Naive B cell (primary cell): ENCODE measurements around the gene HSH2D. TPM values are rescaled to one million over a fixed set of nuclear protein-coding genes. Genes with fewer than 3 reads are reported as not detected.

ENCODE experiments used
- ATAC-seq, 2 donors: fragments of 150-1000 bp; cut with Tn5 transposase; 2 replicates each; pipeline ENCODE4 v1.10.0; 2021; ENCODE audit warnings: low read depth in 2 of 2, mild to moderate bottlenecking in 2 of 2, moderate library complexity in 2 of 2
- DNase-seq: peaks from one replicate; pipeline ENCODE4 v3.0.0; 2022
- H3K27ac Mint-ChIP-seq, 6 donors: one replicate each; pipeline ENCODE4 v1.8.0; 2020 to 2022; ENCODE audit warnings: mild to moderate bottlenecking in 6 of 6, mixed read lengths in 6 of 6, moderate library complexity in 5 of 6, inconsistent platforms in 2 of 6
- H3K27me3 Mint-ChIP-seq, 3 donors: one replicate each; pipeline ENCODE4 v1.8.0; 2021 to 2022; ENCODE audit warnings: mixed read lengths in 3 of 3, mild to moderate bottlenecking in 1 of 3
- H3K36me3 Mint-ChIP-seq, 2 donors: one replicate each; pipeline ENCODE4 v1.8.0; 2020 to 2022; ENCODE audit warnings: mixed read lengths in 2 of 2, inconsistent platforms in 1 of 2, mild to moderate bottlenecking in 1 of 2
- H3K4me1 Mint-ChIP-seq, 3 donors: one replicate each; pipeline ENCODE4 v1.8.0; 2020 to 2022; ENCODE audit warnings: mixed read lengths in 3 of 3, inconsistent platforms in 1 of 3, mild to moderate bottlenecking in 1 of 3, moderate library complexity in 1 of 3
- H3K4me3 Mint-ChIP-seq, 8 donors: one replicate each; pipeline ENCODE4 v1.8.0; 2020 to 2022; ENCODE audit warnings: mild to moderate bottlenecking in 8 of 8, mixed read lengths in 8 of 8, moderate library complexity in 8 of 8, inconsistent platforms in 2 of 8
- H3K9me3 Mint-ChIP-seq, 7 donors: one replicate each; pipeline ENCODE4 v1.8.0; 2020 to 2022; ENCODE audit warnings: mixed read lengths in 7 of 7, mild to moderate bottlenecking in 5 of 7, inconsistent platforms in 2 of 7, moderate library complexity in 1 of 7
- polyA plus RNA-seq, 6 donors: library from polyadenylated mRNA; unstranded; fragments of 300-500 nt; fragmentation: Illumina TruSeq; gene quantifications; one replicate each; pipeline ENCODE4 v1.2.3, GENCODE V29; 2021; ENCODE audit warnings: low read depth in 6 of 6

HSH2D gene
- polyA plus RNA-seq, 6 donors from 2014 or later: 25.7 to 53.2 (median 40.1) TPM

DNA sequence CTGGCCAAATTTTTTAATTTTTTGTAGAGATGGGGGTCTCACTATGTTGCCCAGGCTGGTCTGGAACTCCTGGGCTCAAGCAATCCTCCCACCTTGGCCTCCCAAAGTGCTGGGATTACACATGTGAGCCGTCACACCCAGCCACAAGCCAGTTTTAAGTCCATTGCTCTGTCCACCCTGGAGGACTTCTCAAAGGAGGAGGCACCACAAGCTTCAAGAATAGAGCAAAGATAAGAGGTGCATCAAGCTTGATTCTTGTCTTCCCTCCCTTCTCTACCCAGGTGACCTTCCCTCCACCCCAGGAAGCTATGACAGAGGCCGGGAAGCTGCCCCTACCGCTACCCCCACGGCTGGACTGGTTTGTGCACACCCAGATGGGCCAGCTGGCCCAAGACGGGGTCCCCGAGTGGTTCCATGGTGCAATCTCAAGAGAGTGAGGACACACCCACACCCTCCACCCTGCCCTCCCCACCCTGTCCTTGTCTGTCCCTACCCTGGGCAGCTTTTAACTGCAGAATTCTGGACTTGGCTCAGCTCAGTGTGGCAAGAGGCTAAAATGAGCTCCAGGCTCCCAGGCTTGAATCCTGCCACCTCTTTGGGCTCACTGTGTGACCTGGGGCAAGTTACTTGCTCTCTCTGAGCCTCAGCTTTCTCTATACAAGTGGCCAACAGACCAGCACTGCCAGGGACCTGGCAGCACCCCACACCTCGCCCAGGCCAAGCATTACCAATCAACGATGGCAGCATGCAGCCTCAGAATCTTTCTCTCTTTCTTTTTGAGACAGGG, 5.2 kb downstream of the HSH2D start:
- H3K36me3 Mint-ChIP-seq: peaks cover 0 to under 1% of the 10 kb centered on the region in 2 donors

GRCh38 chr19:16153582-16154336, 10.3 kb downstream of the HSH2D start:
- DNase-seq: no peak
- H3K27me3 Mint-ChIP-seq: no peaks in the 10 kb centered on the region
- H3K9me3 Mint-ChIP-seq: no peaks in the 10 kb centered on the region
- H3K4me1 Mint-ChIP-seq: peaks cover 24 to 52% (median 49%) of the 10 kb centered on the region in 3 donors
- ATAC-seq: no peak
- H3K27ac Mint-ChIP-seq: peak overlapping the region in 5 of 6 donors; percentile 13 to 76 (median 63)
- H3K36me3 Mint-ChIP-seq: peaks cover 11 to 25% of the 10 kb centered on the region in 2 donors
- H3K4me3 Mint-ChIP-seq: peak overlapping the region in 1 of 8 donors; percentile 63

More for the DNA sequence above, 5.2 kb downstream of the HSH2D start:
- H3K27ac Mint-ChIP-seq: peak overlapping the region; percentile 93 to 99 (median 94)
- no peaks in the 10 kb centered on the region for H3K27me3 Mint-ChIP-seq
- peaks cover 24 to 71% (median 49%) of the 10 kb centered on the region in 3 donors for H3K4me1 Mint-ChIP-seq
- no peak for DNase-seq
- H3K9me3 Mint-ChIP-seq: no peaks in the 10 kb centered on the region
- H3K4me3 Mint-ChIP-seq: peak overlapping the region; percentile 38 to 90 (median 80)
- no peak for ATAC-seq

- Mint-ChIP-seq H3K36me3 (peaks cover 11 to 25% of the 10 kb centered on the region in 2 donors), H3K4me3 (peak overlapping the region in 3 of 8 donors; percentile 37 to 63 (median 43))
Observed at GRCh38 chr19:16154557-16154956, 11.1 kb downstream of the HSH2D start.

DNA sequence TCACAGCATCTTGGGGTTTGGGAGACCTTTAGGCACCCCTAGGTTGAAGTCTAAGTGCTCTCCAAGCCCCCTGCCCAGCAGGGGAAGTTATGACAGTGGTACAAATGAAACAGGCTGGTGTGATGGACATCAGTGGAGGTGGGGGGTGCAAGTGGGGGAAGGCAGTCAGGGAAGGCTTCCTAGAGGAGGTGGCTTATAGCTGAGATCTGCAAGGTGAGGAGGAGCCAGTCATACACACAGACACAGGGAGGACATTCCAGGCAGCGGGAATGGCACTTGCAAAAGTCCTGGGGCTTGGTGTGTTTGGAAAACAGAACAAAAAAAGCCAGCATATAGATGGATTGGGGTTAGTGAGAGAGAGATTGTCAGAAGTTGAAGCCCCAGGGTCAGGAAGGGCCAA, 11.6 kb downstream of the HSH2D start:
- Mint-ChIP-seq H3K36me3 (peaks cover 11 to 25% of the 10 kb centered on the region in 2 donors), H3K4me1 (peaks cover 15 to 40% (median 36%) of the 10 kb centered on the region in 3 donors), H3K9me3 (no peaks in the 10 kb centered on the region), H3K27me3 (no peaks in the 10 kb centered on the region), H3K27ac (peak overlapping the region in 5 of 6 donors; percentile 39 to 95 (median 70)), H3K4me3 (peak overlapping the region in 5 of 8 donors; percentile 43 to 79 (median 62))
- no peak for ATAC-seq
- no peak for DNase-seq

More at GRCh38 chr19:16154557-16154956, 11.1 kb downstream of the HSH2D start:
- Mint-ChIP-seq H3K9me3 (no peaks in the 10 kb centered on the region), H3K27ac (peak overlapping the region in 3 of 6 donors; percentile 25 to 70 (median 63)), H3K4me1 (peaks cover 16 to 45% (median 41%) of the 10 kb centered on the region in 3 donors), H3K27me3 (no peaks in the 10 kb centered on the region)
- ATAC-seq (no peak), DNase-seq (no peak)

- Mint-ChIP-seq H3K27ac (peak overlapping the region in 3 of 6 donors; percentile 41 to 88 (median 50)), H3K9me3 (no peaks in the 10 kb centered on the region), H3K4me1 (peaks cover 15 to 39% (median 34%) of the 10 kb centered on the region in 3 donors), H3K27me3 (no peaks in the 10 kb centered on the region), H3K36me3 (peaks cover 11 to 25% of the 10 kb centered on the region in 2 donors), H3K4me3 (no peak overlapping the region)
- ATAC-seq (no peak), DNase-seq (no peak)
Observed at GRCh38 chr19:16156904-16157303, 13.4 kb downstream of the HSH2D start.

GRCh38 chr19:16157601-16158000, 14.1 kb downstream of the HSH2D start:
- no peak for DNase-seq
- Mint-ChIP-seq H3K36me3 (peaks cover 11 to 25% of the 10 kb centered on the region in 2 donors), H3K9me3 (no peaks in the 10 kb centered on the region), H3K27me3 (no peaks in the 10 kb centered on the region), H3K4me3 (no peak overlapping the region), H3K4me1 (peaks cover 15 to 39% (median 32%) of the 10 kb centered on the region in 3 donors), H3K27ac (peak overlapping the region in 3 of 6 donors; percentile 4 to 44 (median 41))
- no peak for ATAC-seq

GRCh38 chr19:16159655-16160054, 16.2 kb downstream of the HSH2D start:
- no peaks in the 10 kb centered on the region for H3K9me3 Mint-ChIP-seq
- no peaks in the 10 kb centered on the region for H3K27me3 Mint-ChIP-seq
- H3K4me1 Mint-ChIP-seq: peaks cover 12 to 26% (median 13%) of the 10 kb centered on the region in 3 donors
- DNase-seq: no peak
- H3K4me3 Mint-ChIP-seq: no peak overlapping the region
- H3K27ac Mint-ChIP-seq: peak overlapping the region in 3 of 6 donors; percentile 24 to 77 (median 52)
- ATAC-seq: no peak
- peaks cover 8 to 21% of the 10 kb centered on the region in 2 donors for H3K36me3 Mint-ChIP-seq

DNA sequence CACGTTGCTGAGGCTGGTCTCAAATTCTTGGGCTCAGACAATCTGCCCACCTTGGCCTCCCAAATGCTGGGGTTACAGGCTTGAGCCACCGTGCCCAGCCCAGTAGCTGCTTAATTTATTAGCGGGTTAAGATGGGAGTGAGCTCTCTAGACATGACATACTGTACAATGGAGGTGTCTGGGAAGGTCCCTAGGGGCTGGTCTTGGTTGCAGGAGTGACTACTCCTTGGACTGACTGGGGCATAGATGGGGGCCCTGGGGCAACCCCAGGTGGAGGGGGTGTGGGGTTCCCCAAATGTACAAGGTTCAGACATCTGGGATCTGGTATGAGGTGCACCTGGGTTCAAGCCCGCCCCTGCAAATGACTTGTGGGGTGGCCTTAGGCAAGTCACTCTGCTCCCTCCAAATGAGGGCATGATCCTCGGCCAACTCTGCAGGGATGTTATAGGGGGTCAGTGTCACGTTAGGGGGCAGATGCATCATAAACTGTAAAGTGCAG, 17.0 kb downstream of the HSH2D start:
- Mint-ChIP-seq H3K36me3 (peaks cover 0 to 13% of the 10 kb centered on the region in 2 donors), H3K4me3 (no peak overlapping the region), H3K27ac (peak overlapping the region in 1 of 6 donors; percentile 69), H3K9me3 (no peaks in the 10 kb centered on the region), H3K27me3 (no peaks in the 10 kb centered on the region), H3K4me1 (peaks cover 4 to 18% (median 4%) of the 10 kb centered on the region in 3 donors)
- ATAC-seq: no peak
- no peak for DNase-seq

DNA sequence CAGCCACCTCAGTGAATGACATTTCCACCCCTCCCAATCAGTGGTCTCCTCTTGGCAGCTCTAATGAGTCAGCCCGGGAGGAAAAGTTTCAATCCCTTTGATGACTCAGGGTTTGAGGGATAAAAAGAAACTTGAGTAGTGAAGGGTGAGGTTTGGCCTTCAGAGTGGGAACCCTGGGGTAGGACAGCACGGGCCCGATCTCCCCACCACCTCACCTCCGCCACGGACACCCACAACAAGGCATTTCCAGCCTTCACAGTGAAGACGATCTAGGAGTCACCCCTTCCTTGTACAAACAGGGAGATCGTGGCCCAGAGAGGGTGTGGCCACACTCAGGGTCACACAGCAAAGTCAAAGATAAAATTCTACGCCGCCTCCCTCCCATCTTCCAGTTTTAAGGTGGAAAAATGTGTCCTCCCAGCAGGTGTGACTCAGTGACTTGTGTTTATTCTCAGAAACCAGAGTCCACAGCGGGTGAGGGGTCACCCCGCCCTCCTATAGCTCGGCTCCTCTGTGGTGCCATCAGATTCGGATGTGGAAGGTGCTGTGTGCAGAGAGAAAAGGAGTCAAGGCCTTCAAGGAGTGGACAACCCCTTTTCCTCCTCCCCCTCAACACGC, 17.6 kb downstream of the HSH2D start:
- Mint-ChIP-seq H3K4me3 (no peak overlapping the region), H3K9me3 (no peaks in the 10 kb centered on the region), H3K4me1 (peaks cover 0 to 12% (median 0%) of the 10 kb centered on the region in 3 donors), H3K36me3 (peaks cover 0 to 8% of the 10 kb centered on the region in 2 donors), H3K27me3 (no peaks in the 10 kb centered on the region), H3K27ac (peak overlapping the region in 1 of 6 donors; percentile 34)
- DNase-seq (no peak), ATAC-seq (no peak)

GRCh38 chr19:16161840-16162239, 18.4 kb downstream of the HSH2D start:
- ATAC-seq: no peak
- Mint-ChIP-seq H3K27ac (peak overlapping the region in 2 of 6 donors; percentile 47 to 63), H3K9me3 (no peaks in the 10 kb centered on the region), H3K4me3 (no peak overlapping the region), H3K27me3 (no peaks in the 10 kb centered on the region), H3K4me1 (peaks cover 0 to 8% (median 0%) of the 10 kb centered on the region in 3 donors), H3K36me3 (peaks cover 0 to 4% of the 10 kb centered on the region in 2 donors)
- no peak for DNase-seq

DNA sequence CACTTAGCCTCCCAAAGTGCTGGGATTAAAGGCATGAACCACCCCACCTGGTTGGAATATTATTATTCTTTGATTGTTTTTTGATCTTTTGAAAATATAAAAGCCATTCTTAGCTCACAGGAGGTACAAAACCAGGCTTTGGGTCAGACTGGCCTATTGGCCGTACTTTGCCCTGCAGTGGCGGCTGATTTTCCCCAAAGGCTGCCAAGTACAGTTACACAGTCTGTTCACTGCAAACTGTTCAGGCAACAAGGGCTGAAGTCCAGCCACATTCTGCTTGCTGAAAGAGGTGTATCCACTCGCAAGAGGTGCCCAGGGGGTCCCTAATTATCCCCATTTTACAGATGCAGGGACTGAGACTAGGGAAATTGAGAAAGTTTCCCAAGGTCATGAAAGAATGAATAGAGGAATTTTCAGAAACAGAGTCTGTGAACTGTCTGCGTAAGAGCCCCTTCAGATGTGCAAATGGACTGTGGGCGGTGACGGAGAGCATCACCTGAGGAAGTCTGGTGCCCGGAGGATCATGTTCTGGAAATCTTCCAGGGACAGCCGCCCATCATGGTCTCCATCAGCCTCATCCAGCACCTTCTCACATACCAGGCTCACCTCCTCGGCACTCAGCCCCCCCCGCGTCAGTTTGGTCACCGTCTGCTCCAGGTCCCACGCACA, 20.9 kb downstream of the HSH2D start:
- no peak for ATAC-seq
- Mint-ChIP-seq H3K4me1 (peaks cover 15 to 22% (median 17%) of the 10 kb centered on the region in 3 donors), H3K27ac (no peak overlapping the region), H3K9me3 (peaks cover 0 to 2% (median 0%) of the 10 kb centered on the region in 7 donors), H3K36me3 (no peaks in the 10 kb centered on the region), H3K4me3 (no peak overlapping the region), H3K27me3 (no peaks in the 10 kb centered on the region)
- no peak for DNase-seq

DNA sequence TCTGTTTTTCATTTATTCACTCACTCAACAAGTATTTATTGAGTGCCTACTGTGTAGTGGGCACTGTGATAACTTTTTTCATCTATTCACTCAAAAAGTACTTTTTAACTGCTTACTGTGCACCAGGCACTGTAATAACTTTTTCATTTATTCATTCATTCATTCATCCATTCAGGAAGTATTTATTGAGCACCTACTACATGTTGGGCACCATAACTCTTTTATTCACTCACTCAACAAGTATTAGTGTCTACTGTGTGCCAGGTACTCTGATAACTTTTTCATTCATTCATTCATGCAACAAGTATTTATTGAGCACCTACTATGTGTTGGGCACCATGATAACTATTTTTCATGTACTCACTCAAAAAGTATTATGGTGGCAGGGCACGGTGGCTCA, 22.9 kb downstream of the HSH2D start:
- Mint-ChIP-seq H3K27me3 (no peaks in the 10 kb centered on the region), H3K4me1 (peaks cover 15 to 20% (median 17%) of the 10 kb centered on the region in 3 donors), H3K9me3 (peaks cover 0 to 2% (median 0%) of the 10 kb centered on the region in 7 donors), H3K4me3 (no peak overlapping the region), H3K36me3 (no peaks in the 10 kb centered on the region), H3K27ac (no peak overlapping the region)
- DNase-seq (no peak), ATAC-seq (no peak)
